ENCODE results near the gene PCDH15.

The PCDH15 gene

DNA sequence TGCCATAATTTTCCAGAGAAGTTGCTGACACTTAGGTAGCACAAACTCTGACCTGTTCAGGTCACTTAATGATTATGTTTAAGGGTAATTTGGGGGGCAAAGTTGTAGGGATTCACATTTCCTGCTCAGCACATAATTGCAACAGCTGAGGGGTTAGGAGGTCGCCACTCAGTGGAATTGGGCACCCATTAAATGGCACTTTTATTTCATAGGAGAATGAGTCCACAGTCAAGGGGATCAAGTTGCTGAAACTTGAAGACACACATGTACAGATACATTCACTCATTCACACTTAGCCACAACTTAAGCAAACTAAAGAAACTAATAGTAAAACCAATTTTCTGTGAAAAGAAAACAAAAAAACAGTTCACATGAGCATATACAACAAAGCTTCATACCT lies 1.5 kb downstream of the PCDH15 start:
- no peaks in the 10 kb centered on the region for H3K79me1 ChIP-seq (ENCODE audit: low read depth, low read length)
- no peak overlapping the region for H2BK120ac ChIP-seq (ENCODE audit: low read depth, low read length)
- no peak overlapping the region for H3K4ac ChIP-seq (ENCODE audit: low read length)
- no peak for DNase-seq (ENCODE audit: low spot score)
- H3K4me2 ChIP-seq (ENCODE audit: insufficient read depth, low read length, poor library complexity, severe bottlenecking), result no peak overlapping the region
- WGBS, 2 donors (ENCODE audit: extremely low coverage in 2 of 2, insufficient read length in 2 of 2, insufficient replicate concordance in 1 of 2), result no CpG with 5 or more reads among the region's 1 CpG
- H2BK15ac ChIP-seq (ENCODE audit: low read length), result no peak overlapping the region
- no peak overlapping the region for H3K4me3 ChIP-seq (ENCODE audit: low read length in 2 of 2)
- no peak overlapping the region for H3K23ac ChIP-seq (ENCODE audit: low read depth, low read length, poor library complexity)
- no peaks in the 10 kb centered on the region for H3K36me3 ChIP-seq (replicated peaks in 1 of 2; ENCODE audit: control insufficient read depth in 2 of 2, insufficient read depth in 2 of 2, low read length in 2 of 2)
- H4K91ac ChIP-seq (ENCODE audit: low read depth, low read length, poor library complexity), result no peak overlapping the region
- no peak overlapping the region for H2AK5ac ChIP-seq (ENCODE audit: low read depth, low read length)
- no peak overlapping the region for H3K9ac ChIP-seq (ENCODE audit: low read depth, low read length, poor library complexity)
- no peak overlapping the region for H2BK5ac ChIP-seq (ENCODE audit: low read length)
- H3K18ac ChIP-seq (ENCODE audit: low read length), result no peak overlapping the region
- H2BK12ac ChIP-seq (ENCODE audit: low read length), result no peak overlapping the region
- H3K9me3 ChIP-seq (replicated peaks in 1 of 2; ENCODE audit: control insufficient read depth in 2 of 2, insufficient read depth in 1 of 2, low read depth in 1 of 2, low read length in 2 of 2), result peaks cover 0 to 4% of the 10 kb centered on the region in 2 donors
- H3K27ac ChIP-seq (replicated peaks; ENCODE audit: low read length), result no peak overlapping the region
- H3K14ac ChIP-seq (ENCODE audit: low read length), result no peak overlapping the region
- no peak overlapping the region for H4K8ac ChIP-seq (ENCODE audit: low read depth, low read length)
- no peak overlapping the region for H2AFZ ChIP-seq (ENCODE audit: low read length)
- no peaks in the 10 kb centered on the region for H3K27me3 ChIP-seq (ENCODE audit: control insufficient read depth in 3 of 3, insufficient read depth in 3 of 3, low read depth in 1 of 3, low read length in 3 of 3)
- peaks cover 0 to 9% of the 10 kb centered on the region in 2 donors for H3K4me1 ChIP-seq (ENCODE audit: control insufficient read depth in 2 of 2, insufficient read depth in 1 of 2, low read depth in 1 of 2, low read length in 2 of 2)

DNA sequence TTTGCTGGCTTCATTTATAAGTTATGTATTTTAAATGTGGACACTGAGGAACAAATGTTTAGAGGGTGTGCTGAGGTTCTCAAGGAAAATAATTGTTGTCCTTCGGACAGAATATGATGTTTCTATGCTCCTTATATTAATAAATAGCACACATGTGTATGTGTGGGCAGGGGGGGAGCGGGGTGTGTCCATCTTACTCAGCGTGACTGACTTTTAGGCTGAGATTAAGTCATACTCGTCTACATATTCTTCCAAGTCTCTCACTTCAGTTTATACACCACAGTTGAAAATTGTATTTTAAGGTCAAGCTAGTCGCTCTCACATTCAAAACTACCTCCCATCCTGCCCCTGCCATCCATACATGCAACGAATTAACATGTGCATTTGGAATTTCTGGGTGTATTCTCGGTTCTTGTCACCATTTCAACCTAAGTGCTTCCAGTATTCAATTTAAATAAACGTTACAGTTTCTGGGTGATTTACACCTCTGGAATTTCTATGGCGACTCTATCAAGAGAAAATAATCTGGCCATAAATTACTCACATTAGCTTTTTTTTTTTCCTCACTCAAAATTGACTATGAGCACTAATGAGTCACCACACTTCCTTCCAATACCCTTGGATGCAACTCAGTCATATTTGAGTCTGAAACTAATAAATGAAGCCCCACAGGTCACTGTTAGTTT lies 3.3 kb downstream of the PCDH15 start:
- no peak for DNase-seq (ENCODE audit: low spot score)
- Histone ChIP-seq H3K4ac (ENCODE audit: low read length) (no peak overlapping the region), H2BK12ac (ENCODE audit: low read length) (no peak overlapping the region), H3K27me3 (ENCODE audit: control insufficient read depth in 3 of 3, insufficient read depth in 3 of 3, low read depth in 1 of 3, low read length in 3 of 3) (no peaks in the 10 kb centered on the region), H4K8ac (ENCODE audit: low read depth, low read length) (no peak overlapping the region), H3K23ac (ENCODE audit: low read depth, low read length, poor library complexity) (no peak overlapping the region), H3K4me2 (ENCODE audit: insufficient read depth, low read length, poor library complexity, severe bottlenecking) (no peak overlapping the region), H2AFZ (ENCODE audit: low read length) (no peak overlapping the region), H3K4me3 (ENCODE audit: low read length in 2 of 2) (no peak overlapping the region), H3K9me3 (replicated peaks in 1 of 2; ENCODE audit: control insufficient read depth in 2 of 2, insufficient read depth in 1 of 2, low read depth in 1 of 2, low read length in 2 of 2) (peaks cover 0 to 4% of the 10 kb centered on the region in 2 donors), H4K91ac (ENCODE audit: low read depth, low read length, poor library complexity) (no peak overlapping the region), H3K79me1 (ENCODE audit: low read depth, low read length) (no peaks in the 10 kb centered on the region), H3K9ac (ENCODE audit: low read depth, low read length, poor library complexity) (no peak overlapping the region), H3K36me3 (replicated peaks in 1 of 2; ENCODE audit: control insufficient read depth in 2 of 2, insufficient read depth in 2 of 2, low read length in 2 of 2) (no peaks in the 10 kb centered on the region), H3K18ac (ENCODE audit: low read length) (no peak overlapping the region), H2BK5ac (ENCODE audit: low read length) (no peak overlapping the region), H2AK5ac (ENCODE audit: low read depth, low read length) (no peak overlapping the region), H3K4me1 (ENCODE audit: control insufficient read depth in 2 of 2, insufficient read depth in 1 of 2, low read depth in 1 of 2, low read length in 2 of 2) (peaks cover 0 to 9% of the 10 kb centered on the region in 2 donors), H3K14ac (ENCODE audit: low read length) (no peak overlapping the region), H3K27ac (replicated peaks; ENCODE audit: low read length) (no peak overlapping the region), H2BK15ac (ENCODE audit: low read length) (no peak overlapping the region), H2BK120ac (ENCODE audit: low read depth, low read length) (no peak overlapping the region)
- no CpG with 5 or more reads among the region's 9 CpGs for WGBS, 2 donors (ENCODE audit: extremely low coverage in 2 of 2, insufficient read length in 2 of 2, insufficient replicate concordance in 1 of 2)

DNA sequence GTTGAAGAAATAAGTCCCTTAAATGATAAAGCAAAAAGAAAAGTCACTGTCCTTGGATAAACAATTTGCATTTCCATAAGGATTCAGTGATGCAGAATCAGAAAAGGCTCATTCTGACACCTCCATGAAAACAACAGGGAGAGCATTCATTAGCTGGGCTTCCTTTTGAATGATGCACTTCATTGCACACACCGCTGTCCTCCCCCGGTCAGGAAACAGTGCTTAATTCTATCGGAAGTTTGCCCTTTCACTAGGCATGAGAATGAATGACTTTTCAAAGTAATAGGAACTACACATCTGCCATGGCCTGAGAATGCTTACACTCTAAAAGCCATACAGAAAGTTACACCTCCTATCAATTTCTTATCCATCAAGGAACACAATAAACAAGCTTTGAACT lies 4.2 kb downstream of the PCDH15 start:
- Histone ChIP-seq H3K27ac (replicated peaks; ENCODE audit: low read length) (peak overlapping the region; percentile 17), H3K14ac (ENCODE audit: low read length) (no peak overlapping the region), H3K4me1 (ENCODE audit: control insufficient read depth in 2 of 2, insufficient read depth in 1 of 2, low read depth in 1 of 2, low read length in 2 of 2) (peaks cover 0 to 9% of the 10 kb centered on the region in 2 donors), H2BK5ac (ENCODE audit: low read length) (no peak overlapping the region), H3K36me3 (replicated peaks in 1 of 2; ENCODE audit: control insufficient read depth in 2 of 2, insufficient read depth in 2 of 2, low read length in 2 of 2) (no peaks in the 10 kb centered on the region), H4K91ac (ENCODE audit: low read depth, low read length, poor library complexity) (no peak overlapping the region), H3K27me3 (ENCODE audit: control insufficient read depth in 3 of 3, insufficient read depth in 3 of 3, low read depth in 1 of 3, low read length in 3 of 3) (no peaks in the 10 kb centered on the region), H2BK120ac (ENCODE audit: low read depth, low read length) (no peak overlapping the region), H3K4me3 (ENCODE audit: low read length in 2 of 2) (no peak overlapping the region), H3K9me3 (replicated peaks in 1 of 2; ENCODE audit: control insufficient read depth in 2 of 2, insufficient read depth in 1 of 2, low read depth in 1 of 2, low read length in 2 of 2) (peaks cover 0 to 4% of the 10 kb centered on the region in 2 donors), H4K8ac (ENCODE audit: low read depth, low read length) (no peak overlapping the region), H2AFZ (ENCODE audit: low read length) (peak overlapping the region; percentile 13), H3K23ac (ENCODE audit: low read depth, low read length, poor library complexity) (no peak overlapping the region), H2BK12ac (ENCODE audit: low read length) (no peak overlapping the region), H3K4me2 (ENCODE audit: insufficient read depth, low read length, poor library complexity, severe bottlenecking) (no peak overlapping the region), H3K4ac (ENCODE audit: low read length) (no peak overlapping the region), H3K18ac (ENCODE audit: low read length) (no peak overlapping the region), H3K79me1 (ENCODE audit: low read depth, low read length) (no peaks in the 10 kb centered on the region), H3K9ac (ENCODE audit: low read depth, low read length, poor library complexity) (no peak overlapping the region), H2BK15ac (ENCODE audit: low read length) (no peak overlapping the region), H2AK5ac (ENCODE audit: low read depth, low read length) (no peak overlapping the region)
- DNase-seq (ENCODE audit: low spot score), result peak; percentile 32
- WGBS, 2 donors (ENCODE audit: extremely low coverage in 2 of 2, insufficient read length in 2 of 2, insufficient replicate concordance in 1 of 2), result no CpG with 5 or more reads among the region's 3 CpGs

DNA sequence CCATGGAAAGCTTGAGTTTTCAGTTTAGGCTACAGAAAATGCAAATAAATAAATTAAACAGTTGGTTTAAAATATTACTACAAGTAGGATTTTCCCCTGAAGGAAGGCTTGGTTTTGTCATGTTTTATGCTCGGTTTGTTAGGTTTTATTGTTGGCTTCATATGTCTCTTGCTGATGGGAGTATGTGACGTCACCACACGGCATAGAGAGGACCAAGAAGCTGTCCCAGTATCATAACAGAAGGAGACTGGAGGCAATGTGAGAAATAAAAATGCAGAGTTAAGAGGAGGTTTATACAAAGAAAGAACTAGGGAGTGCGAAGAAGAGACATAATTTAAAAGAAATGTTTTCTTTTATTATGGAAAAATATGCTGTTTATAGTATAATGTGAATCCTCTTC lies 24.4 kb downstream of the PCDH15 start:
- Histone ChIP-seq H3K79me1 (ENCODE audit: low read depth, low read length) (no peaks in the 10 kb centered on the region), H3K18ac (ENCODE audit: low read length) (no peak overlapping the region), H3K14ac (ENCODE audit: low read length) (no peak overlapping the region), H3K9me3 (replicated peaks in 1 of 2; ENCODE audit: control insufficient read depth in 2 of 2, insufficient read depth in 1 of 2, low read depth in 1 of 2, low read length in 2 of 2) (peaks cover 0 to 2% of the 10 kb centered on the region in 2 donors), H2AK5ac (ENCODE audit: low read depth, low read length) (no peak overlapping the region), H3K27me3 (ENCODE audit: control insufficient read depth in 3 of 3, insufficient read depth in 3 of 3, low read depth in 1 of 3, low read length in 3 of 3) (no peaks in the 10 kb centered on the region), H3K27ac (replicated peaks; ENCODE audit: low read length) (no peak overlapping the region), H2BK15ac (ENCODE audit: low read length) (no peak overlapping the region), H3K36me3 (replicated peaks in 1 of 2; ENCODE audit: control insufficient read depth in 2 of 2, insufficient read depth in 2 of 2, low read length in 2 of 2) (no peaks in the 10 kb centered on the region), H2BK120ac (ENCODE audit: low read depth, low read length) (no peak overlapping the region), H3K4me2 (ENCODE audit: insufficient read depth, low read length, poor library complexity, severe bottlenecking) (no peak overlapping the region), H3K23ac (ENCODE audit: low read depth, low read length, poor library complexity) (no peak overlapping the region), H2BK12ac (ENCODE audit: low read length) (no peak overlapping the region), H4K91ac (ENCODE audit: low read depth, low read length, poor library complexity) (no peak overlapping the region), H3K9ac (ENCODE audit: low read depth, low read length, poor library complexity) (no peak overlapping the region), H2AFZ (ENCODE audit: low read length) (no peak overlapping the region), H2BK5ac (ENCODE audit: low read length) (no peak overlapping the region), H3K4ac (ENCODE audit: low read length) (no peak overlapping the region), H4K8ac (ENCODE audit: low read depth, low read length) (no peak overlapping the region), H3K4me3 (ENCODE audit: low read length in 2 of 2) (no peak overlapping the region), H3K4me1 (ENCODE audit: control insufficient read depth in 2 of 2, insufficient read depth in 1 of 2, low read depth in 1 of 2, low read length in 2 of 2) (peaks cover 0 to 5% of the 10 kb centered on the region in 2 donors)
- no CpG with 5 or more reads among the region's 4 CpGs for WGBS, 2 donors (ENCODE audit: extremely low coverage in 2 of 2, insufficient read length in 2 of 2, insufficient replicate concordance in 1 of 2)
- no peak for DNase-seq (ENCODE audit: low spot score)

Data from neuronal stem cell (in vitro differentiated cells).